ENCODE data around the gene TSPAN9. TPM values are rescaled to one million over a fixed set of nuclear protein-coding genes. Genes with fewer than 3 reads are reported as not detected.

Gene TSPAN9
- polyA plus RNA-seq, 3 donors = 10.5 to 29.7 (median 25.6) TPM

GRCh38 chr12:3218228-3219171 is 141.3 kb downstream of the TSPAN9 start:
- no peak overlapping the region for H3K27ac ChIP-seq (ENCODE audit: low read depth, low read length)

GRCh38 chr12:3219233-3219632 is 142.1 kb downstream of the TSPAN9 start:
- no peak overlapping the region for H3K27ac ChIP-seq (ENCODE audit: low read depth, low read length)
- WGBS, 3 donors = 66 to 80% (median 75%) methylated on average over 8 of the region's 8 CpGs

More at GRCh38 chr12:3218228-3219171, 141.3 kb downstream of the TSPAN9 start:
- WGBS, 3 donors = 39 to 59% (median 40%) methylated on average over 19 of the region's 19 CpGs

DNA sequence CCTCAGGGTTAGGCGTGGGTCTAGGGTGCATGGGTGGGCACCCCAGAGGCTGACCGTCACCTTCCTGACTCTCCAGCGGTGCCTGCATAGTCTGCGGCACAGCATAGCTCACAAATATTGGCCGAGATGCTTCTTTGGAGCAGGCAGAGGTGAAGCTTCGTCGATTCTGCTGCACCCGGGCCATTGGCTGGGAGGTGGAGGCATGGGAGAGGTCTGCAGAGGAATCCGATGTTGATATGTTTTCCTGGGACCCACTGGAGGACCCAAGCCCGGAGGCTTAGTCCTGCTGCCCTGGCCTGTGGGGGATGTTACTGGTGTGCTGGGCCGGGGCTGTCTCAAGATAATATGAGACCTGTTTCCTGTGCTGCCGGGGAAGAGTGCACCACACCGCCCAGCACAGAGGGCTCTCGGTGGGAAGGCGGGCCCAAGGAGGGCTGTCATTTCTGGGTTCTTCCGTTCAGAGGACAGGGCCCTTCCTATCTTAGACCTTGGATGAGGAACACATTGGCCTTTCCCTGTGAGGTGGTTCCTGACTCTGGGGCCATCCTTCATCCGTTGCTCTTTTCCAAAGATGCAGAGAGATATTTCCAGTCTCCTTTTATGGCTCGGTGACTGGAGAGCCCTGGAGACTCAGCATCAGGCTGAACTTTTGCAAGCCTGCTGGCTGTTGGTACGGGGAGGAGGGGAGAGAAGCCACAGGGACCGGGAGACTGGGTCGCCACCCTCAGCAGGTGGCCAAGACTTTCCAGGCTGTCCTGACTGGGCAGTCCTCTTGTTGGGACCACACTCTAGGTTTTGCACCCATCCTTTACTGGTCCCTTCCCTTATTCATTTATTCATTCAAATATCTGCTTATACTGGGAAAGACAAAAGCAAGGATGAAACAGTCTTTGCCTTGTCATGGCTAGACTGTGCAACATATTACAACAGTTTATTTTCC is 143.5 kb downstream of the TSPAN9 start:
- WGBS, 3 donors = 84 to 92% (median 85%) methylated on average over 21 of the region's 21 CpGs
- H3K27ac ChIP-seq (ENCODE audit: low read depth, low read length) = no peak overlapping the region

GRCh38 chr12:3222306-3222705 is 145.1 kb downstream of the TSPAN9 start:
- H3K27ac ChIP-seq (ENCODE audit: low read depth, low read length) = no peak overlapping the region
- WGBS, 3 donors = 92 to 94% (median 93%) methylated on average over 6 of the region's 6 CpGs

- 72 to 92% (median 88%) methylated on average over 15 of the region's 15 CpGs for WGBS, 3 donors
- H3K27ac ChIP-seq (ENCODE audit: low read depth, low read length) = no peak overlapping the region
Measured at GRCh38 chr12:3222979-3223378, 145.8 kb downstream of the TSPAN9 start.

GRCh38 chr12:3223601-3224529 is 146.7 kb downstream of the TSPAN9 start:
- no peak overlapping the region for H3K27ac ChIP-seq (ENCODE audit: low read depth, low read length)
- WGBS, 3 donors = 88 to 92% (median 91%) methylated on average over 18 of the region's 18 CpGs

DNA sequence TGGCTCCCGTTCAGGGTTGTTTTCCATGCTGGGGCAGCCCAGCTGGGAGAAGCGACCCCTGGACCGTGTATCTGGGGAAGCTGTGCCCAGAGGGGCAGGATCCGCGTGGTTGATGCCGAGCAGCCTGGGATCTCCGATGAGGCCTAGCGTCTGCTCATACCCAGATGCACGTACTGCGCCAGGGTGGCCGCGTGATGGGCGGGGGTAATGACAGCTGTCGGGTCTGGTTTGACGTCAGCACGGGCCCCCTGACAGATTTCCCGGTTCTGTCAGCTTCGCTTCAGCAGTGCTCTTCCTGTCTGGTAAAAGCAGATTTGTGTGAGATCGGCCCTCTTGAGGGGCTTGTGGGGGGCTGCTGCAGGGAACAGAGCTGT is 147.3 kb downstream of the TSPAN9 start:
- WGBS, 3 donors = 85% methylated on average over 19 of the region's 19 CpGs
- no peak overlapping the region for H3K27ac ChIP-seq (ENCODE audit: low read depth, low read length)

- 58 to 85% (median 64%) methylated on average over 20 of the region's 20 CpGs for WGBS, 3 donors
- no peak overlapping the region for H3K27ac ChIP-seq (ENCODE audit: low read depth, low read length)
Measured at GRCh38 chr12:3225154-3225795, 148.1 kb downstream of the TSPAN9 start.

DNA sequence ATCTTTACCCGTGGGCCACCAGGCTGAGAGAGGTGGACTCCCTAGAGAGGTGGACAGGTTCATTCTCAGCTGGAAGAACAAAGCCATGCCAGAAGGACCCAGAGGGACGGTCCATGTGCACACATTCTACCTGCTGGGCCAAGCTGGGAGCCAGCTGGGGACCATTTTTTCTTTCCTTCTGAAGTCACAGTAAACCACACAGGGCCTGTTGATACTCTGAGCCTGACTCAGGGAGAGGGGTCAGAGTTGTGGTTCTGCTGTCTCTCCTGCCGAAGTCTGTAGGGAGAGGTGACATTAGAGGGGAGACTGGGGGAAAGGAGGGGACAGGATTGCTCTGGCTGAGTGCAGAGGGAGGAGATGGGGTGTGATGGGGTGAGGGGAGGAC is 148.6 kb downstream of the TSPAN9 start:
- whole genome bisulfite sequencing, 3 donors = 43 to 86% (median 64%) methylated on average over 3 of the region's 3 CpGs

GRCh38 chr12:3226264-3226663 is 149.1 kb downstream of the TSPAN9 start:
- H3K27ac ChIP-seq (ENCODE audit: low read depth, low read length) = no peak overlapping the region
- 93 to 96% (median 94%) methylated on average over 3 of the region's 3 CpGs for WGBS, 3 donors

More for the DNA sequence above, 148.6 kb downstream of the TSPAN9 start:
- H3K27ac ChIP-seq (ENCODE audit: low read depth, low read length) = no peak overlapping the region

DNA sequence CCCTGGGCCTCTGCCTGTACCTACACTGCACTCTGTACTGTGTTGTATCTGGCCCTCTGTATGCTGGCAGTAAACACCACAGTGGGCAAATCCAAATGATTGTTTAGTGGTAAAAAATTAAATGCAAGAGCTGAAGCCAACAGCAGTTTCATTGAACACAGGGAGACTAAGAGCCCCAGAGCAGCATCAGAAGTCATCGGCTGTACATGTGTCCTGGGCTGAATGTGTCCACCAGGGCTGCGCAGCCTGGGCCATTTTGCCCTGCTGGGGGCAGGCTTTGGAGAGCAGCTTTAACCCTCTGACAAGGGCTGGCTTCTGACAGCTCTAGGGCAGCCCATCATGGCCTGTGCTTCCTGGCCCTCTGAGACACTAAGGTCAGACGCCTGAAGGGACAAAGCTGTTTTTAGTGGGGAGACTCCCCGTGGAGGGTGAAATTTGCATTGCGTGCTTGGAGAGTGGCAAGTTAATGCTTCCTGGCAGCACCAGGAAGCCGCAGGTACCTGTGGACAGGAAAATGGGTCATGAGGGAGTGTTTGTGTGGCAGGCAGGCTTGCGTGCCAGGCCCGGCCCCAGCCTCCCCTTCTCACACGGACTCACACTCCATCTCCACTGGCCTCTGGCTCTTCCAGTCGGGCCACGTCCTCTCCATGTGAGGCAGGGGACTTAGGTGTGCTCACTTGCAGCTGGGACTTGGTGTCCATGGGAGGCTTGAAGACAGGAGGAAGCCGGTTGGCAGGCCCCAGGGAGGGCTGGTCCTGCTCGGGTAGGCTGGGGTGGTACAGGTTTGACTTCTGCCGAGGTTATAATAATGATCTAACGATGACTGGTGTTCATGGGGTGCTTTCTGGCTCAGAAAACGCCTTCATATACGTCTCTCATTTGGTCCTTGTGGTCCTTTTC is 150.1 kb downstream of the TSPAN9 start:
- WGBS, 3 donors = 91 to 95% (median 94%) methylated on average over 17 of the region's 17 CpGs
- H3K27ac ChIP-seq (ENCODE audit: low read depth, low read length) = no peak overlapping the region

DNA sequence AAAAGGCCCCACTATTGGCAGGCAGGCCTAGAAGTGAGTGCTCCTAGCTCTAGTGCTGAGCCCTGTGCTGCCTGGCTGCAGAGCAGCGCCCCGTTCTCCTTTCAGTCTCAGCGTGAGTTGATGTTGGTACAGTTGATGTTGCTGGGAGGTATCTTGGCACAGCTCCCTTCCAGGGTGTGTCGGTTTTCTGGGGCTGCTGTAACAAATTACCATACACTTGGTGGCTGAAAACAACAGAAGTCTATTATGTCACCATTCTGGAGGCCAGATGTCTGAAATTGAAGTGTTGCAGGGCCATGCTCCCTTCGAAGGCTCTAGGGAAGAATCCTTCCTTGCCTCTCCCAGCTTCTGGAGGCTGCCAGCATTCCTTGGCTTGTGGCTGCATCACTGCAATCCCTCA is 151.4 kb downstream of the TSPAN9 start:
- no peak overlapping the region for H3K27ac ChIP-seq (ENCODE audit: low read depth, low read length)
- WGBS, 3 donors = 86 to 96% (median 92%) methylated on average over 5 of the region's 5 CpGs

DNA sequence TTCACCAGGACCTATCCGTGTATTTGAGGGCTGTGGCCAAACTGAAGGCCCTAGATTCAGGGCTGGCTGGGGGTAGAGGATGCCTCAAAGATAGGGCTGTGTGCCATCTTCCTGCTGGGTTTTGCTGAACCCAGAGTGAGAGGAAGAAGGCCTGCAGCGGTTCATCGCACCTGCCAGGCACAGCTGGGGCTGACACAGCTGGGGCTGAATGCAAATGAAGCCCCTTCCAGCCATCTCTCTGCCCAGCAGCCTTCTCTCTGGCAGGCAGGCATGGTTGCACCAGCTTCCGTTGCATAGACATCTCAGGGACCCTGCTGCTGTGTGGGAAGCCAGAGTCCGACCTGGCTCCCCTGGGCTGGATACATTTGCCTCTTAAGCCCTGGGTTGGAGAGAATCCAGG is 152.4 kb downstream of the TSPAN9 start:
- H3K27ac ChIP-seq (ENCODE audit: low read depth, low read length) = no peak overlapping the region
- WGBS, 3 donors = 86 to 98% (median 92%) methylated on average over 5 of the region's 5 CpGs

DNA sequence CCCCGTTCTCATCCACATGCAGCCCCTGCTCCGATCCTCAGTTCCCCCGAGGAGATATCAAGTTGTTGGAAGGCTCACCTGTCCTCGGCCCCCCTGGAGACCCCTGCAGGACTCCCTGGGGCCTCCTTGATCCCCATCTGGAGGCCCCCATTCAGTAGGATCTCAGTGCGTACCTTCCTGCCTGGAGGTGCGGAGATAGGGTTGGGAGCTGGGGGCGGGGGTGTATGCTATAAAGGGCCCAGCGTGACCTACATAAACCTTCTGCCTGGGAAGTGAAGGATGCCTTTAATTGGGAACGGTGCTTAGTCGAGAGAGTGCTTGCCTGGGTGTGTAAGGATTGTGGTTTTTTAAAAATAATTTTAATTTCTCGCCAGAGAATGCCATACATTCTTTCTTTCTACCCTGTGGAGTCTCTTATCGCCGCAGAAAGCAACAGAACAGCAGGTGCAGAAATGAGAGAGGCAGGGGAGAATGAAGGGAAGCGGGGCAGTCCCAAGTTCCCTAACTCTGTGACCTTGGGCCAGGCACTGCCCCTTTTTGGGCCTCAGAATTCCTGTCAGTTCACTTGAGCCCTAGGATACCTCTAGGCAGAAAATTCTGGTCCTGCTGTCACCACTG is 153.7 kb downstream of the TSPAN9 start:
- 73 to 88% (median 85%) methylated on average over 14 of the region's 14 CpGs for WGBS, 3 donors
- H3K27ac ChIP-seq (ENCODE audit: low read depth, low read length) = no peak overlapping the region

- WGBS, 3 donors = 81 to 87% (median 86%) methylated on average over 19 of the region's 19 CpGs
- no peak overlapping the region for H3K27ac ChIP-seq (ENCODE audit: low read depth, low read length)
Measured at GRCh38 chr12:3231399-3231876, 154.3 kb downstream of the TSPAN9 start.

- no peak overlapping the region for H3K27ac ChIP-seq (ENCODE audit: low read depth, low read length)
- 42 to 64% (median 47%) methylated on average over 5 of the region's 5 CpGs for WGBS, 3 donors
Measured at GRCh38 chr12:3233797-3234196, 156.6 kb downstream of the TSPAN9 start.
